Fibroblast of lung (primary cell): ENCODE data around the gene COPA. TPM values are rescaled to one million over a fixed set of nuclear protein-coding genes. Genes with fewer than 3 reads are reported as not detected.

Source experiments
- DNase-seq, 2 donors: peaks; one replicate each; pipeline versions ENCODE4 v3.0.0 to v3.0.0-alpha.2; 2010; ENCODE audit warnings: low read depth in 2 of 2
- H2AFZ ChIP-seq: 2 replicates; pipeline ENCODE4 v1.5.1; 2012; ENCODE audit warnings: low read length, control low read depth, inconsistent platforms
- H3K27ac ChIP-seq: 2 replicates; pipeline ENCODE4 v1.5.1; 2011; ENCODE audit warnings: low read length, control low read depth; ENCODE audit not compliant: insufficient read depth
- H3K27me3 ChIP-seq: 2 replicates; pipeline ENCODE4 v1.5.1; 2011; ENCODE audit warnings: mild to moderate bottlenecking, low read length; ENCODE audit not compliant: control insufficient read depth, insufficient read depth
- H3K36me3 ChIP-seq: 2 replicates; pipeline ENCODE4 v1.5.1; 2011; ENCODE audit warnings: low read length; ENCODE audit not compliant: control insufficient read depth, insufficient read depth
- H3K4me1 ChIP-seq: 2 replicates; pipeline ENCODE4 v1.5.1; 2011; ENCODE audit warnings: low read length; ENCODE audit not compliant: control insufficient read depth, insufficient read depth; ENCODE audit errors: extremely low read depth
- H3K4me2 ChIP-seq: 2 replicates; pipeline ENCODE4 v1.5.1; 2011; ENCODE audit warnings: low read length, control low read depth; ENCODE audit not compliant: insufficient read depth; ENCODE audit errors: extremely low read depth
- H3K4me3 ChIP-seq, 4 experiments: fragments of 200-600 bp in 1 of 4; sonication (generic) in 1 of 4; replicated peaks in 1 of 4; 2 replicates each; pipeline ENCODE4 v1.5.1; 2011 to 2016; ENCODE audit warnings: low read length in 4 of 4, low read depth in 3 of 4, mild to moderate bottlenecking in 3 of 4, control low read depth in 2 of 4, inconsistent platforms in 1 of 4, mixed read lengths in 1 of 4; ENCODE audit not compliant: insufficient read depth in 1 of 4; ENCODE audit errors: control extremely low read depth in 1 of 4
- H3K79me2 ChIP-seq: 2 replicates; pipeline ENCODE4 v1.5.1; 2012; ENCODE audit warnings: mild to moderate bottlenecking, low read length, inconsistent platforms; ENCODE audit not compliant: control insufficient read depth, insufficient read depth
- H3K9ac ChIP-seq: 2 replicates; pipeline ENCODE4 v1.5.1; 2011; ENCODE audit warnings: mild to moderate bottlenecking, low read length, control low read depth; ENCODE audit not compliant: insufficient read depth
- H3K9me3 ChIP-seq: 2 replicates; pipeline ENCODE4 v1.5.1; 2012; ENCODE audit warnings: low read depth, low read length; ENCODE audit not compliant: control insufficient read depth, insufficient read depth
- H4K20me1 ChIP-seq: 2 replicates; pipeline ENCODE4 v1.5.1; 2011; ENCODE audit warnings: low read length; ENCODE audit not compliant: control insufficient read depth, insufficient read depth; ENCODE audit errors: extremely low read depth
- CTCF ChIP-seq, 2 donors: IDR thresholded peaks in 1 of 2; conservative IDR thresholded peaks in 1 of 2; 1 replicate in 1 of 2; 2 replicates in 1 of 2; pipeline ENCODE4 v1.5.1; 2011 to 2012; ENCODE audit warnings: low read length in 2 of 2, control low read depth in 1 of 2, inconsistent platforms in 1 of 2, low read depth in 1 of 2, mild to moderate bottlenecking in 1 of 2
- EZH2 ChIP-seq: IDR thresholded peaks from 2 replicates; pipeline ENCODE4 v1.5.1; 2012; ENCODE audit warnings: low read length, control low read depth, mild to moderate bottlenecking; ENCODE audit errors: missing control alignments
- polyA plus RNA-seq, 2 donors: library from polyadenylated mRNA; depleted of rRNA in 1 of 2; stranded (reverse) in 1 of 2; unstranded in 1 of 2; fragments of >200 nt; gene quantifications; 2 replicates each; pipeline ENCODE4 v1.2.1, GENCODE V29; 2011 to 2012; ENCODE audit warnings: missing spikeins in 1 of 2
- total RNA-seq: library from RNA; depleted of rRNA; stranded (reverse); fragments of >200 nt; gene quantifications from 2 replicates; pipeline ENCODE4 v1.2.1, GENCODE V29; 2014

The COPA gene
- total and polyA plus RNA-seq, 2 donors (not counting 1 experiment from before 2014, with no cell fraction given): 276 to 316 TPM

- no peak overlapping the region for H3K9ac ChIP-seq
- H3K9me3 ChIP-seq: no peaks in the 10 kb centered on the region
- no peaks in the 10 kb centered on the region for H3K79me2 ChIP-seq
- TF ChIP-seq EZH2 (no peak), CTCF (conservative IDR thresholded peaks at IDR 0.05 in 1 of 2, IDR thresholded peaks at IDR 0.05 in 1 of 2; ENCODE audit: low read depth in 1 of 2, low read length in 2 of 2) (no peak)
- H3K27me3 ChIP-seq: no peaks in the 10 kb centered on the region
- H3K4me1 ChIP-seq: no peaks in the 10 kb centered on the region
- H3K27ac ChIP-seq: no peak overlapping the region
- H2AFZ ChIP-seq: no peak overlapping the region
- no peak overlapping the region for H3K4me2 ChIP-seq
- H3K4me3 ChIP-seq: no peak overlapping the region
- no peak for DNase-seq
- H4K20me1 ChIP-seq: no peaks in the 10 kb centered on the region
- no peaks in the 10 kb centered on the region for H3K36me3 ChIP-seq
These were observed 25.2 kb upstream of the COPA start for GRCh38 chr1:160367934-160368923.

- TF ChIP-seq EZH2: no peak
- TF ChIP-seq CTCF (conservative IDR thresholded peaks at IDR 0.05 in 1 of 2, IDR thresholded peaks at IDR 0.05 in 1 of 2; ENCODE audit: low read depth in 1 of 2, low read length in 2 of 2): no peak
- H4K20me1 ChIP-seq: no peaks in the 10 kb centered on the region
These were observed 24.5 kb upstream of the COPA start for GRCh38 chr1:160367516-160367900.

GRCh38 chr1:160366731-160367515 is 23.9 kb upstream of the COPA start, which contains the start of gene NHLH1:
NHLH1 (plus strand) TSS chr1:160367071; CDS start chr1:160370732, 3,661 bp downstream.
- no peaks in the 10 kb centered on the region for H3K27me3 ChIP-seq
- no peak within 1 kb of the TSS for H3K9ac ChIP-seq
- no peaks in the 10 kb centered on the region for H3K36me3 ChIP-seq
- no peak within 1 kb of the TSS for H3K4me2 ChIP-seq
- H3K4me3 ChIP-seq: no peak within 1 kb of the TSS
- H3K4me1 ChIP-seq: no peaks in the 10 kb centered on the region
- TF ChIP-seq CTCF (conservative IDR thresholded peaks at IDR 0.05 in 1 of 2, IDR thresholded peaks at IDR 0.05 in 1 of 2; ENCODE audit: low read depth in 1 of 2, low read length in 2 of 2) (no peak), EZH2 (no peak)
- no peak within 1 kb of the TSS for H3K27ac ChIP-seq
- no peaks in the 10 kb centered on the region for H3K79me2 ChIP-seq
- H3K9me3 ChIP-seq: no peaks in the 10 kb centered on the region
- H4K20me1 ChIP-seq: no peaks in the 10 kb centered on the region
- no peak for DNase-seq
- no peak within 1 kb of the TSS for H2AFZ ChIP-seq

More at GRCh38 chr1:160367516-160367900, 24.5 kb upstream of the COPA start:
- Histone ChIP-seq H3K27me3 (no peaks in the 10 kb centered on the region), H3K4me2 (no peak overlapping the region), H3K4me3 (no peak overlapping the region), H3K9me3 (no peaks in the 10 kb centered on the region), H2AFZ (no peak overlapping the region), H3K79me2 (no peaks in the 10 kb centered on the region), H3K4me1 (no peaks in the 10 kb centered on the region), H3K36me3 (no peaks in the 10 kb centered on the region), H3K9ac (no peak overlapping the region), H3K27ac (no peak overlapping the region)
- DNase-seq: no peak
